ENCODE data around the gene GDF2.

Gene GDF2

DNA sequence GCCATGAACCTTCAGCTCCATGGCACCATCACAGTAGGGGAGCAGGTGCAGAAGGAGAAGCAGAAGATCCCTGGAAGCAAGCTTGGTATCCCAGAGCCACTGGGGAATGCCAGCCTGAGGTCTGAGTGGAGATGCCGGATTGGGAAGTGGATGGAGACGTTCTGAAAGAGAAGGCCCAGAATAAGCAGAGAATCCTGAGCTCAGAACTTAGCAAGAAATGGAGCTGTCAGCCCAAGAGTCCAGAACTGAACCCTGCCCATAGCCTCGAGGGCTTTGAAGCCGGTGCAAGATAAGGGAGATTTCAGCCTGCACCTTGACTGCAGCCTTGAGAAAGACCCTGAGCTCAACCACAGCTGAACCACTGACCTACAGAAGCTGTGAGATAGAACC is 36.1 kb upstream of the GDF2 start:
- H3K4me3 ChIP-seq (replicated peaks; ENCODE audit: low read depth, low read length): no peak overlapping the region
- no peak for DNase-seq (ENCODE audit: extremely low read depth, low read depth)
- TF ChIP-seq, protein P1, sequence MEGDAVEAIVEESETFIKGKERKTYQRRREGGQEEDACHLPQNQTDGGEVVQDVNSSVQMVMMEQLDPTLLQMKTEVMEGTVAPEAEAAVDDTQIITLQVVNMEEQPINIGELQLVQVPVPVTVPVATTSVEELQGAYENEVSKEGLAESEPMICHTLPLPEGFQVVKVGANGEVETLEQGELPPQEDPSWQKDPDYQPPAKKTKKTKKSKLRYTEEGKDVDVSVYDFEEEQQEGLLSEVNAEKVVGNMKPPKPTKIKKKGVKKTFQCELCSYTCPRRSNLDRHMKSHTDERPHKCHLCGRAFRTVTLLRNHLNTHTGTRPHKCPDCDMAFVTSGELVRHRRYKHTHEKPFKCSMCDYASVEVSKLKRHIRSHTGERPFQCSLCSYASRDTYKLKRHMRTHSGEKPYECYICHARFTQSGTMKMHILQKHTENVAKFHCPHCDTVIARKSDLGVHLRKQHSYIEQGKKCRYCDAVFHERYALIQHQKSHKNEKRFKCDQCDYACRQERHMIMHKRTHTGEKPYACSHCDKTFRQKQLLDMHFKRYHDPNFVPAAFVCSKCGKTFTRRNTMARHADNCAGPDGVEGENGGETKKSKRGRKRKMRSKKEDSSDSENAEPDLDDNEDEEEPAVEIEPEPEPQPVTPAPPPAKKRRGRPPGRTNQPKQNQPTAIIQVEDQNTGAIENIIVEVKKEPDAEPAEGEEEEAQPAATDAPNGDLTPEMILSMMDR (IDR thresholded peaks at IDR 0.05; ENCODE audit: low read depth, low read length, missing control alignments): no peak

DNA sequence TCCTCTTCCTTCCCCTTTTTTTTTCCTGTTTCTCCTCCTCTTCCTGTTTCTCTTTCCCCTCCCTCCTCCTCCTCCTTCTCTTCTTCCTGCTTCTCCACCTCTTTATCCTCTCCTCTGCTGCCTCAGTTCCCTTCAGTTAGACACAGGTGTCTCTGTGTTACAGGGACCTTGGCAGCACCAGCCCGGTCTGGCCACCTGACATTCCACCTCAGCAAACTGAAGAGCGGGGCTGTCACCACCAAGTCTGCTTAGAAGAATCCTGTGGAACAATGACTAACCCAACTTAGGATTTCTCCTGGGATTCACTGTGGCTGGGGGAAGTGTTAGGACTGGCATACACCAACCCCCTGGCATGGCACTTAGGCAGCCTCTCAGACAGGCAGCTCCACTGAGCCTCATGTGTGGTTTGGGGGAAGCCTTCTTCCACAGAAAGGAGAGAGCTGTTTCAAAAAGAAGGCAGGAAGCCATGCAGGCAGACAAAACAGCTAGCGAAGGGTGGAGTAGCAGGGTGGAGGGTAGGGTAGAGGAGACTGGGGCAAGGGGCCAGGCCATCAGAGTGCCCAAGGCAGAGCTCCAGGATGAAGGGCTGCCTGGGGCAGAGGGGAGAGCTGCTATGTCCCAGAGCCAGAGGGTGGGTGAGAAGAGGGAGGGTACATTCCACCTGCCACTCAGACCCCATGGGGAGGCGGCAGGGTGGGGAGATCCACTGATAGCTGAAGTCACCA is 35.5 kb upstream of the GDF2 start:
- no peak overlapping the region for H3K4me3 ChIP-seq (replicated peaks; ENCODE audit: low read depth, low read length)
- TF ChIP-seq, protein P1 (IDR thresholded peaks at IDR 0.05; ENCODE audit: low read depth, low read length, missing control alignments): no peak
- no peak for DNase-seq (ENCODE audit: extremely low read depth, low read depth)

DNA sequence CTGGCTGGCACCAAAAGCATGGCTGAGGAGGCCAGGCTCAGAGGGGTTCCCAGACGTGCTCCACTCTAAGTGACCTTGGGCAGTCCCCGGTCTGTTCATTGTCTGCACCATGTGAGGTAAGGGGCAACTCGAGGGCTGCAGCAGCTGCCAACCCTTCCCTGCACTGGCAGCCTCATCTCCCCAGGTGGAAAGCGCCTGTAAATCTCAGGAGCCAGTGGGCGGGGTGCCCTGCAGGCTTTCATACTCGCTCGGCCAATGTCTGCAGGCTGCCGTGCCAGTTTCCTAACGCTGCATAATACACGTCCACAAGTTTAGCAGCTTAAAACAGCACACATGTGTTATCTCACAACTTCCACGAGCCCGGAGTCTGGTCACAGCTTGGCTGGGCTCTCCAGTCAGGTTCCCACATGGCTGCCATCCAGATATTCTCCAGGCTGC is 34.9 kb upstream of the GDF2 start:
- TF ChIP-seq, protein P1 (IDR thresholded peaks at IDR 0.05; ENCODE audit: low read depth, low read length, missing control alignments): no peak
- no peak for DNase-seq (ENCODE audit: extremely low read depth, low read depth)
- no peak overlapping the region for H3K4me3 ChIP-seq (replicated peaks; ENCODE audit: low read depth, low read length)

DNA sequence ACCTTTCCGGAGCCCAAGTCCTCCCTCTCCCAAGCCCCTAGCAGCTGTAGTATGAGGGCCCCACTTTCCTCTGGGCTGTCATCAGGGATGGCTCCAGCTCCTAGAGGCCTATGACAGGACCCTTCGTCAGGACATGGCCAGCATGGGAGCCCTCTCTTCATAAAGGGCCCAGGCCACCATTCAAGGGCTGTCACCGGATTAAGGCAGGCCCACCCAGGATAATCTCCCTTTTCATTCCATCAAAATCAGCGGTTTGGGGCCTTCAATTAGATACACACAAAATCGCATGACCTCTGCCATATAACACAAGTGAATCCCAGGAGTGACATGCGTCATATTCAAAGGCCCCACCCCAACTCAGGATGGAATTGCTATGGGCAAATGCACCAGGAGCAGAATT is 34.4 kb upstream of the GDF2 start:
- no peak for DNase-seq (ENCODE audit: extremely low read depth, low read depth)
- no peak overlapping the region for H3K4me3 ChIP-seq (replicated peaks; ENCODE audit: low read depth, low read length)
- TF ChIP-seq, protein P1 (IDR thresholded peaks at IDR 0.05; ENCODE audit: low read depth, low read length, missing control alignments): no peak

DNA sequence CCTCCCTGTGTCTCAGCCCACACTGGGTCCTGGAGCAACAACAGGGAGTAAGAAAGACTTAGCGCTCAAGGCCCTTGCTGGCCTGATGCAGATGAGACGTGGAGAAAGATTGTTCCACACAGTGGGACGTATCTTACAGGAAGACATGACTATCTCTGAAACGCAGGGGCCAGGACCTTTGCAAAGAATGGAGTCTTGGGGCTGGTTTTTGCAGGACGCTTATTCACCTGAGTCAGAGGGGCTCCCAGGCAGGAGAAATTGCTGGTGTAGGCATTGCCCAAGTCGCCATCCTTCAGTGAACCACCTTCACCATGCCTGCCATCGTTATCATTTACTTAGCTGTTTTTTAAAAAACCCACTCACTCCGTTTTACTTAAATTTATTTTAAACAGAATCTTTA is 34.0 kb upstream of the GDF2 start:
- TF ChIP-seq, protein P1 (IDR thresholded peaks at IDR 0.05; ENCODE audit: low read depth, low read length, missing control alignments): no peak
- no peak overlapping the region for H3K4me3 ChIP-seq (replicated peaks; ENCODE audit: low read depth, low read length)
- DNase-seq (ENCODE audit: extremely low read depth, low read depth): no peak

DNA sequence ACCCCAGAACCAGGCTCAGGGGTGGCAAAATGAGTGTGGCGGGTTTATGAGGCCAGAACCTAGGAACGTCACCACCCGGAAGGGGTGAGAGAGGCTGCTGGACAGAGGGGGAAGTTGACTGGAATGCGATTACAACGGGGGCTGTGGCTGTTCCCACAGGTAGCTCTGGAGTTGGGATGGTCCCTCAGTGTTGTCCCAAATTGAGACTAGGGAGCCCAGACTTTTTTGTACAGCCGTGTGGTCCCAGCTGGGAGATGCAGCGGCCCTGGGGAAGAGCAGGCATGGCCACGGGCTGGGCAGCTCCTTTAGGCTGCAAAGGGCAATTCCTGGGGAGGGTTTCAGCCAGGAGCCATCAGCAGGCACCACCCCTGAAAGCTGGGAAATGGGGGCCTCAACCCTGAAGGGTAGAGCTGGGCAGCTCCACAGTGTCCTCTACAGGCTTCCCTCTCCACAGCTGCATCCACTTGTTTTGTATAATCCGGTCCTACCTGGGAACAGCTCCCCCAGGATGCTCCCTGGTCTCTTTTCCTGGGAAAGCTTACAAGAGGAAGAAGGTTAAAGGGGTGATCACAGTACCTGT is 33.2 kb upstream of the GDF2 start:
- TF ChIP-seq, protein P1 (IDR thresholded peaks at IDR 0.05; ENCODE audit: low read depth, low read length, missing control alignments): no peak
- DNase-seq (ENCODE audit: extremely low read depth, low read depth): no peak
- no peak overlapping the region for H3K4me3 ChIP-seq (replicated peaks; ENCODE audit: low read depth, low read length)

All from HFF-Myc (cell line).